Stimulated activated CD4-positive, alpha-beta T cell treated with anti-CD3 and anti-CD28 coated beads, TNF-alpha, amount 100 ng/mL, for 4 hours (primary cell): ENCODE data around the gene MAP3K20.

Experiments used
- DNase-seq, 3 experiments: peaks; one replicate each; pipeline ENCODE4 v3.0.0-alpha.2; 2020; ENCODE audit warnings: low read depth in 3 of 3

MAP3K20 gene

GRCh38 chr2:173051463-173052215 lies 24.0 kb upstream of the MAP3K20 start:
- DNase-seq, result no peak

- DNase-seq, result no peak
These were observed 22.5 kb upstream of the MAP3K20 start for GRCh38 chr2:173053043-173053699.

- DNase-seq, result no peak
These were observed 21.2 kb upstream of the MAP3K20 start for GRCh38 chr2:173054466-173054865.

GRCh38 chr2:173056705-173057364 lies 18.8 kb upstream of the MAP3K20 start:
- DNase-seq, result no peak

GRCh38 chr2:173058097-173058496 lies 17.5 kb upstream of the MAP3K20 start:
- no peak for DNase-seq

GRCh38 chr2:173058673-173059072 lies 17.0 kb upstream of the MAP3K20 start:
- no peak for DNase-seq

- DNase-seq, result no peak
These were observed 16.4 kb upstream of the MAP3K20 start for GRCh38 chr2:173059292-173059691.

GRCh38 chr2:173059971-173060461 lies 15.6 kb upstream of the MAP3K20 start:
- DNase-seq, result no peak

GRCh38 chr2:173062801-173063200 lies 12.8 kb upstream of the MAP3K20 start:
- no peak for DNase-seq

- no peak for DNase-seq
These were observed 11.4 kb upstream of the MAP3K20 start for GRCh38 chr2:173064151-173064805.

GRCh38 chr2:173066887-173067676 lies 8.6 kb upstream of the MAP3K20 start:
- DNase-seq, result no peak

- no peak for DNase-seq
These were observed 428 bp upstream of the MAP3K20 start for GRCh38 chr2:173075056-173075780.

GRCh38 chr2:173076581-173077345 lies 1.1 kb downstream of the MAP3K20 start:
- no peak for DNase-seq

GRCh38 chr2:173077506-173078177 lies 2.0 kb downstream of the MAP3K20 start:
- no peak for DNase-seq

- DNase-seq, result no peak
These were observed 3.5 kb downstream of the MAP3K20 start for GRCh38 chr2:173079141-173079540.

GRCh38 chr2:173079973-173080860 lies 4.6 kb downstream of the MAP3K20 start:
- DNase-seq, result no peak

- no peak for DNase-seq
These were observed 11.0 kb downstream of the MAP3K20 start for GRCh38 chr2:173086518-173087213.

- DNase-seq, result no peak
These were observed 11.6 kb downstream of the MAP3K20 start for GRCh38 chr2:173087214-173087581.
